ENCODE measurements around the gene NUDT19.
"Not testable (repeated sequence)": the region's sequence is repeated elsewhere in the genome, so short reads cannot be mapped to it uniquely, and the experiment has no call there.

Gene NUDT19

GRCh38 chr19:32709032-32709431, 17.4 kb downstream of the NUDT19 start:
- Histone ChIP-seq H3K9ac (ENCODE audit: low read depth, low read length) (no peak overlapping the region), H3K36me3 (ENCODE audit: control insufficient read depth, insufficient read depth, low read length) (no peaks in the 10 kb centered on the region), H3K4me3 (ENCODE audit: low read depth, low read length) (no peak overlapping the region), H3K4me1 (ENCODE audit: control insufficient read depth, insufficient read depth, low read length) (no peaks in the 10 kb centered on the region), H3K9me3 (ENCODE audit: control insufficient read depth, insufficient read depth, low read length) (peaks cover 3% of the 10 kb centered on the region; the same call in 1 of the 2 replicates), H3K27me3 (ENCODE audit: control insufficient read depth, insufficient read depth, low read length) (no peaks in the 10 kb centered on the region), H3K27ac (ENCODE audit: low read depth, low read length) (no peak overlapping the region)

- no peaks in the 10 kb centered on the region for H3K4me1 ChIP-seq (ENCODE audit: control insufficient read depth, insufficient read depth, low read length)
- H3K9ac ChIP-seq (ENCODE audit: low read depth, low read length) = no peak overlapping the region
- no peak overlapping the region for H3K27ac ChIP-seq (ENCODE audit: low read depth, low read length)
- H3K4me3 ChIP-seq (ENCODE audit: low read depth, low read length) = no peak overlapping the region
- no peaks in the 10 kb centered on the region for H3K27me3 ChIP-seq (ENCODE audit: control insufficient read depth, insufficient read depth, low read length)
- H3K36me3 ChIP-seq (ENCODE audit: control insufficient read depth, insufficient read depth, low read length) = no peaks in the 10 kb centered on the region
- H3K9me3 ChIP-seq (ENCODE audit: control insufficient read depth, insufficient read depth, low read length) = no peaks in the 10 kb centered on the region
These were observed 20.1 kb downstream of the NUDT19 start for GRCh38 chr19:32711747-32712146.

GRCh38 chr19:32716203-32716602, 24.6 kb downstream of the NUDT19 start:
- not testable (repeated sequence) for H3K27ac ChIP-seq (ENCODE audit: low read depth, low read length); H3K27me3 ChIP-seq (ENCODE audit: control insufficient read depth, insufficient read depth, low read length); H3K9ac ChIP-seq (ENCODE audit: low read depth, low read length); H3K4me1 ChIP-seq (ENCODE audit: control insufficient read depth, insufficient read depth, low read length); H3K9me3 ChIP-seq (ENCODE audit: control insufficient read depth, insufficient read depth, low read length); H3K36me3 ChIP-seq (ENCODE audit: control insufficient read depth, insufficient read depth, low read length); H3K4me3 ChIP-seq (ENCODE audit: low read depth, low read length)

- Histone ChIP-seq H3K27me3 (ENCODE audit: control insufficient read depth, insufficient read depth, low read length) (no peaks in the 10 kb centered on the region), H3K4me3 (ENCODE audit: low read depth, low read length) (no peak overlapping the region), H3K9ac (ENCODE audit: low read depth, low read length) (no peak overlapping the region), H3K9me3 (ENCODE audit: control insufficient read depth, insufficient read depth, low read length) (no peaks in the 10 kb centered on the region), H3K27ac (ENCODE audit: low read depth, low read length) (no peak overlapping the region), H3K4me1 (ENCODE audit: control insufficient read depth, insufficient read depth, low read length) (0 out of 2 replicates have a peak, but pooled peaks cover 3% of the 10 kb centered on the region), H3K36me3 (ENCODE audit: control insufficient read depth, insufficient read depth, low read length) (no peaks in the 10 kb centered on the region)
These were observed 25.9 kb downstream of the NUDT19 start for GRCh38 chr19:32717496-32717895.

- Histone ChIP-seq H3K27ac (ENCODE audit: low read depth, low read length) (no peak overlapping the region), H3K4me3 (ENCODE audit: low read depth, low read length) (no peak overlapping the region), H3K36me3 (ENCODE audit: control insufficient read depth, insufficient read depth, low read length) (no peaks in the 10 kb centered on the region), H3K9ac (ENCODE audit: low read depth, low read length) (no peak overlapping the region), H3K4me1 (ENCODE audit: control insufficient read depth, insufficient read depth, low read length) (0 out of 2 replicates have a peak, but pooled peaks cover 3% of the 10 kb centered on the region), H3K27me3 (ENCODE audit: control insufficient read depth, insufficient read depth, low read length) (no peaks in the 10 kb centered on the region), H3K9me3 (ENCODE audit: control insufficient read depth, insufficient read depth, low read length) (no peaks in the 10 kb centered on the region)
These were observed 26.7 kb downstream of the NUDT19 start for GRCh38 chr19:32718286-32718685.

GRCh38 chr19:32719611-32720059, 28.0 kb downstream of the NUDT19 start, which contains the start of gene TDRD12:
TSS of gene TDRD12 (plus strand) at chr19:32719767. CDS start at chr19:32720073, 306 bp downstream.
- Histone ChIP-seq H3K9me3 (ENCODE audit: control insufficient read depth, insufficient read depth, low read length) (no peaks in the 10 kb centered on the region), H3K4me3 (ENCODE audit: low read depth, low read length) (no peak within 1 kb of the TSS), H3K9ac (ENCODE audit: low read depth, low read length) (no peak within 1 kb of the TSS), H3K36me3 (ENCODE audit: control insufficient read depth, insufficient read depth, low read length) (no peaks in the 10 kb centered on the region), H3K27ac (ENCODE audit: low read depth, low read length) (no peak within 1 kb of the TSS), H3K4me1 (ENCODE audit: control insufficient read depth, insufficient read depth, low read length) (0 out of 2 replicates have a peak, but pooled peaks cover 3% of the 10 kb centered on the region), H3K27me3 (ENCODE audit: control insufficient read depth, insufficient read depth, low read length) (no peaks in the 10 kb centered on the region)

- H3K27ac ChIP-seq (ENCODE audit: low read depth, low read length) = no peak overlapping the region
- H3K9me3 ChIP-seq (ENCODE audit: control insufficient read depth, insufficient read depth, low read length) = no peaks in the 10 kb centered on the region
- H3K9ac ChIP-seq (ENCODE audit: low read depth, low read length) = no peak overlapping the region
- H3K36me3 ChIP-seq (ENCODE audit: control insufficient read depth, insufficient read depth, low read length) = no peaks in the 10 kb centered on the region
- H3K27me3 ChIP-seq (ENCODE audit: control insufficient read depth, insufficient read depth, low read length) = no peaks in the 10 kb centered on the region
- no peak overlapping the region for H3K4me3 ChIP-seq (ENCODE audit: low read depth, low read length)
- 0 out of 2 replicates have a peak, but pooled peaks cover 3% of the 10 kb centered on the region for H3K4me1 ChIP-seq (ENCODE audit: control insufficient read depth, insufficient read depth, low read length)
These were observed 28.8 kb downstream of the NUDT19 start for GRCh38 chr19:32720216-32720935.

- Histone ChIP-seq H3K4me3 (ENCODE audit: low read depth, low read length) (no peak overlapping the region), H3K4me1 (ENCODE audit: control insufficient read depth, insufficient read depth, low read length) (0 out of 2 replicates have a peak, but pooled peaks cover 3% of the 10 kb centered on the region), H3K9me3 (ENCODE audit: control insufficient read depth, insufficient read depth, low read length) (no peaks in the 10 kb centered on the region), H3K27me3 (ENCODE audit: control insufficient read depth, insufficient read depth, low read length) (no peaks in the 10 kb centered on the region), H3K9ac (ENCODE audit: low read depth, low read length) (no peak overlapping the region), H3K27ac (ENCODE audit: low read depth, low read length) (no peak overlapping the region), H3K36me3 (ENCODE audit: control insufficient read depth, insufficient read depth, low read length) (no peaks in the 10 kb centered on the region)
These were observed 29.3 kb downstream of the NUDT19 start for GRCh38 chr19:32720936-32721250.

- H3K4me1 ChIP-seq (ENCODE audit: control insufficient read depth, insufficient read depth, low read length) = no peaks in the 10 kb centered on the region
- H3K9ac ChIP-seq (ENCODE audit: low read depth, low read length) = no peak overlapping the region
- H3K9me3 ChIP-seq (ENCODE audit: control insufficient read depth, insufficient read depth, low read length) = no peaks in the 10 kb centered on the region
- no peaks in the 10 kb centered on the region for H3K27me3 ChIP-seq (ENCODE audit: control insufficient read depth, insufficient read depth, low read length)
- H3K27ac ChIP-seq (ENCODE audit: low read depth, low read length) = no peak overlapping the region
- no peaks in the 10 kb centered on the region for H3K36me3 ChIP-seq (ENCODE audit: control insufficient read depth, insufficient read depth, low read length)
- H3K4me3 ChIP-seq (ENCODE audit: low read depth, low read length) = no peak overlapping the region
These were observed 44.3 kb downstream of the NUDT19 start for GRCh38 chr19:32735936-32736335.

- H3K27ac ChIP-seq (ENCODE audit: low read depth, low read length) = no peak overlapping the region
- no peaks in the 10 kb centered on the region for H3K4me1 ChIP-seq (ENCODE audit: control insufficient read depth, insufficient read depth, low read length)
- no peaks in the 10 kb centered on the region for H3K36me3 ChIP-seq (ENCODE audit: control insufficient read depth, insufficient read depth, low read length)
- H3K9me3 ChIP-seq (ENCODE audit: control insufficient read depth, insufficient read depth, low read length) = no peaks in the 10 kb centered on the region
- no peak overlapping the region for H3K4me3 ChIP-seq (ENCODE audit: low read depth, low read length)
- H3K9ac ChIP-seq (ENCODE audit: low read depth, low read length) = no peak overlapping the region
- H3K27me3 ChIP-seq (ENCODE audit: control insufficient read depth, insufficient read depth, low read length) = no peaks in the 10 kb centered on the region
These were observed 51.4 kb downstream of the NUDT19 start for GRCh38 chr19:32743021-32743420.

- no peak overlapping the region for H3K9ac ChIP-seq (ENCODE audit: low read depth, low read length)
- no peaks in the 10 kb centered on the region for H3K27me3 ChIP-seq (ENCODE audit: control insufficient read depth, insufficient read depth, low read length)
- H3K9me3 ChIP-seq (ENCODE audit: control insufficient read depth, insufficient read depth, low read length) = no peaks in the 10 kb centered on the region
- H3K4me1 ChIP-seq (ENCODE audit: control insufficient read depth, insufficient read depth, low read length) = no peaks in the 10 kb centered on the region
- no peak overlapping the region for H3K4me3 ChIP-seq (ENCODE audit: low read depth, low read length)
- H3K27ac ChIP-seq (ENCODE audit: low read depth, low read length) = no peak overlapping the region
- no peaks in the 10 kb centered on the region for H3K36me3 ChIP-seq (ENCODE audit: control insufficient read depth, insufficient read depth, low read length)
These were observed 51.8 kb downstream of the NUDT19 start for GRCh38 chr19:32743447-32743846.
